Aorta (tissue), 5 donors: ENCODE data around the gene COMMD10. TPM values are rescaled to one million over a fixed set of nuclear protein-coding genes. Genes with fewer than 3 reads are reported as not detected.

ENCODE experiments used
- ATAC-seq: fragments of 200-7000 bp; cut with Tn5 transposase; one replicate; pipeline ENCODE4 v1.9.1; 2022; ENCODE audit warnings: moderate library complexity; ENCODE audit not compliant: low FRiP score
- DNase-seq, 2 donors: peaks; one replicate each; pipeline ENCODE4 v3.0.0-alpha.2; 2020
- H3K27ac ChIP-seq, 2 donors: one replicate each; pipeline ENCODE4 v1.5.1; 2013; ENCODE audit warnings: low read length in 2 of 2, mild to moderate bottlenecking in 2 of 2, moderate library complexity in 2 of 2, control low read depth in 1 of 2, inconsistent platforms in 1 of 2, low read depth in 1 of 2
- H3K27me3 ChIP-seq, 2 donors: one replicate each; pipeline ENCODE4 v1.6.1; 2013; ENCODE audit warnings: control low read depth in 1 of 2, low read length in 1 of 2, mild to moderate bottlenecking in 1 of 2, moderate library complexity in 1 of 2; ENCODE audit not compliant: insufficient read depth in 2 of 2, control insufficient read depth in 1 of 2
- H3K36me3 ChIP-seq, 2 donors: one replicate each; pipeline ENCODE4 v1.6.1; 2013; ENCODE audit warnings: control low read depth in 1 of 2, low read length in 1 of 2, mild to moderate bottlenecking in 1 of 2; ENCODE audit not compliant: insufficient read depth in 2 of 2, control insufficient read depth in 1 of 2
- H3K4me1 ChIP-seq, 2 donors: one replicate each; pipeline ENCODE4 v1.6.1; 2013; ENCODE audit warnings: low read length in 2 of 2, control low read depth in 1 of 2, mild to moderate bottlenecking in 1 of 2, moderate library complexity in 1 of 2; ENCODE audit not compliant: insufficient read depth in 2 of 2, control insufficient read depth in 1 of 2
- H3K4me3 ChIP-seq, 2 donors: one replicate each; pipeline ENCODE4 v1.5.1; 2013; ENCODE audit warnings: low read length in 2 of 2, control low read depth in 1 of 2, mild to moderate bottlenecking in 1 of 2
- H3K9me3 ChIP-seq: one replicate; pipeline ENCODE4 v1.6.1; 2013; ENCODE audit warnings: mild to moderate bottlenecking, low read length; ENCODE audit not compliant: control insufficient read depth
- WGBS, 2 donors: extraction: QIAGEN DNeasy Blood & Tissue Kit; methylation state at CpG; one replicate each; pipeline ENCODE4 v1.1.7; 2013; 5-methylcytosine and 5-hydroxymethylcytosine counted together
- intact Hi-C, 2 donors: fragments of 100-400 bp; cut with DNase I; formaldehyde crosslinking; loops; one replicate each; pipeline versions ENCODE4 v1.14.2 to v1.15.0; 2022
- polyA plus RNA-seq, 2 donors: library from polyadenylated mRNA; stranded (reverse); fragments of 200-250 nt; gene quantifications; one replicate each; pipeline ENCODE4 v1.2.3, GENCODE V29; 2013
- total RNA-seq, 2 donors: library from RNA; stranded (reverse); fragmentation: NEBNext Ultra II Directional; extraction: Animal tissue kit (Norgen Biotek cat#: 25700); gene quantifications; one replicate each; pipeline ENCODE4 v1.2.1, GENCODE V29; 2021
- donor health status: healthy with polysubstance abuse.
- donor health status: Bipolar disorder and iron deficiency.
- donor health status: DM: no; HTN: no; CAD: no.
- donor health status: DM: no; HTN: no; CAD: no.
- donor health status: DM: yes; HTN: yes; CAD: no.

The COMMD10 gene
- total and polyA plus RNA-seq, 4 donors, result 16.1 to 36.1 (median 24.1) TPM

GRCh38 chr5:116276952-116277351 lies 192.1 kb downstream of the COMMD10 start:
- Histone ChIP-seq H3K27ac (no peak overlapping the region), H3K27me3 (no peaks in the 10 kb centered on the region), H3K36me3 (no peaks in the 10 kb centered on the region), H3K4me3 (no peak overlapping the region), H3K9me3 (no peaks in the 10 kb centered on the region), H3K4me1 (no peaks in the 10 kb centered on the region)
- intact Hi-C loops, result no loop called here
- no peak for DNase-seq
- no peak for ATAC-seq

GRCh38 chr5:116280149-116280803 lies 195.5 kb downstream of the COMMD10 start:
- Histone ChIP-seq H3K27ac (no peak overlapping the region), H3K4me3 (no peak overlapping the region), H3K27me3 (no peaks in the 10 kb centered on the region), H3K9me3 (no peaks in the 10 kb centered on the region), H3K4me1 (no peaks in the 10 kb centered on the region), H3K36me3 (no peaks in the 10 kb centered on the region)
- intact Hi-C loops, result no loop called here
- 73 to 77% methylated on average over 5 of the region's 5 CpGs for WGBS, 2 donors
- no peak for DNase-seq
- no peak for ATAC-seq

GRCh38 chr5:116281309-116281708 lies 196.5 kb downstream of the COMMD10 start:
- no peaks in the 10 kb centered on the region for H3K27me3 ChIP-seq
- no peak overlapping the region for H3K4me3 ChIP-seq
- DNase-seq (no peak), ATAC-seq (no peak)
- no peaks in the 10 kb centered on the region for H3K9me3 ChIP-seq
- whole genome bisulfite sequencing, 2 donors, result 50 to 66% methylated on average over 1 of the region's 1 CpG
- intact Hi-C loops, result no loop called here
- H3K27ac ChIP-seq, result no peak overlapping the region
- no peaks in the 10 kb centered on the region for H3K36me3 ChIP-seq
- no peaks in the 10 kb centered on the region for H3K4me1 ChIP-seq

- Histone ChIP-seq H3K4me3 (no peak overlapping the region), H3K4me1 (no peaks in the 10 kb centered on the region), H3K9me3 (no peaks in the 10 kb centered on the region), H3K27me3 (no peaks in the 10 kb centered on the region), H3K27ac (no peak overlapping the region), H3K36me3 (no peaks in the 10 kb centered on the region)
- ATAC-seq (no peak), DNase-seq (no peak)
- 98% methylated on average over 2 of the region's 2 CpGs for WGBS, 2 donors
- intact Hi-C loops, result no loop called here
Measured at GRCh38 chr5:116288524-116288923, 203.7 kb downstream of the COMMD10 start.

GRCh38 chr5:116289276-116289675 lies 204.5 kb downstream of the COMMD10 start:
- H3K27ac ChIP-seq, result no peak overlapping the region
- no peaks in the 10 kb centered on the region for H3K27me3 ChIP-seq
- WGBS, 2 donors, result 78 to 80% methylated on average over 3 of the region's 3 CpGs
- no peaks in the 10 kb centered on the region for H3K4me1 ChIP-seq
- no peaks in the 10 kb centered on the region for H3K36me3 ChIP-seq
- no peak overlapping the region for H3K4me3 ChIP-seq
- intact Hi-C loops, result no loop called here
- DNase-seq (no peak), ATAC-seq (no peak)
- no peaks in the 10 kb centered on the region for H3K9me3 ChIP-seq

GRCh38 chr5:116291271-116291670 lies 206.4 kb downstream of the COMMD10 start:
- intact Hi-C loops, result no loop called here
- DNase-seq, result no peak
- H3K36me3 ChIP-seq, result no peaks in the 10 kb centered on the region
- H3K4me3 ChIP-seq, result no peak overlapping the region
- no peak overlapping the region for H3K27ac ChIP-seq
- no peak for ATAC-seq
- H3K27me3 ChIP-seq, result no peaks in the 10 kb centered on the region
- 86 to 90% methylated on average over 1 of the region's 1 CpG for WGBS, 2 donors
- no peaks in the 10 kb centered on the region for H3K4me1 ChIP-seq
- H3K9me3 ChIP-seq, result no peaks in the 10 kb centered on the region

GRCh38 chr5:116292321-116292720 lies 207.5 kb downstream of the COMMD10 start:
- 79 to 86% methylated on average over 4 of the region's 4 CpGs for WGBS, 2 donors

GRCh38 chr5:116296335-116297072 lies 211.7 kb downstream of the COMMD10 start:
- no peak overlapping the region for H3K27ac ChIP-seq
- H3K9me3 ChIP-seq, result peaks cover 5% of the 10 kb centered on the region
- intact Hi-C loops, result no loop called here
- WGBS, 2 donors, result 80 to 86% methylated on average over 4 of the region's 4 CpGs
- H3K4me1 ChIP-seq, result no peaks in the 10 kb centered on the region
- no peaks in the 10 kb centered on the region for H3K27me3 ChIP-seq
- DNase-seq (no peak), ATAC-seq (no peak)
- no peak overlapping the region for H3K4me3 ChIP-seq
- peaks cover 4 to 7% of the 10 kb centered on the region in 2 donors for H3K36me3 ChIP-seq

More at GRCh38 chr5:116292321-116292720, 207.5 kb downstream of the COMMD10 start:
- Histone ChIP-seq H3K4me3 (no peak overlapping the region), H3K27ac (no peak overlapping the region), H3K27me3 (no peaks in the 10 kb centered on the region), H3K4me1 (no peaks in the 10 kb centered on the region), H3K36me3 (no peaks in the 10 kb centered on the region), H3K9me3 (peaks cover 2% of the 10 kb centered on the region)
- DNase-seq, result no peak
- intact Hi-C loops, result no loop called here
- ATAC-seq, result no peak

- H3K9me3 ChIP-seq, result peaks cover 5% of the 10 kb centered on the region
- H3K27me3 ChIP-seq, result no peaks in the 10 kb centered on the region
- peaks cover 4 to 9% of the 10 kb centered on the region in 2 donors for H3K36me3 ChIP-seq
- no peaks in the 10 kb centered on the region for H3K4me1 ChIP-seq
- intact Hi-C loops, result no loop called here
- H3K4me3 ChIP-seq, result no peak overlapping the region
- DNase-seq (no peak), ATAC-seq (no peak)
- no peak overlapping the region for H3K27ac ChIP-seq
- 69 to 72% methylated on average over 5 of the region's 5 CpGs for WGBS, 2 donors
Measured at GRCh38 chr5:116297296-116297814, 212.5 kb downstream of the COMMD10 start.
